B cell (primary cell): ENCODE measurements around the gene SLC28A3. TPM values are rescaled to one million over a fixed set of nuclear protein-coding genes. Genes with fewer than 3 reads are reported as not detected.

Source experiments
- ATAC-seq: fragments of 200-7000 bp; cut with Tn5 transposase; one replicate; pipeline ENCODE4 v1.10.0; 2021; ENCODE audit warnings: low read depth, mild to moderate bottlenecking, moderate number of reproducible peaks, moderate library complexity
- CTCF ChIA-PET: fragments of 350-600 bp; sonication (Branson Sonifier 250); formaldehyde crosslinking; loops from one replicate; lab custom pipeline; 2021; ENCODE audit warnings: antibody characterized with exemption, inconsistent platforms; lab: Charles Lee
- POLR2A ChIA-PET: fragments of 350-600 bp; sonication (Branson Sonifier 250); formaldehyde crosslinking; loops from one replicate; lab custom pipeline; 2021; ENCODE audit warnings: antibody characterized with exemption; lab: Charles Lee
- DNase-seq: peaks from one replicate; pipeline ENCODE4 v3.0.0; 2013
- H2AFZ ChIP-seq: 2 replicates; pipeline ENCODE4 v1.6.1; 2012; ENCODE audit warnings: mild to moderate bottlenecking, low read depth, low read length; ENCODE audit not compliant: insufficient read depth, poor library complexity, severe bottlenecking
- H3K27ac ChIP-seq, 2 donors: 1 replicate in 1 of 2; 2 replicates in 1 of 2; pipeline ENCODE4 v1.5.1; 2012 to 2013; ENCODE audit warnings: low read length in 2 of 2, mild to moderate bottlenecking in 2 of 2, moderate library complexity in 1 of 2
- H3K27me3 ChIP-seq, 4 experiments: fragments of 200-600 bp in 1 of 4; sonication (generic) in 1 of 4; replicated peaks in 1 of 4; 1 replicate in 2 of 4; 2 replicates in 2 of 4; pipeline versions ENCODE4 v1.6.1 to v1.7.0; 2013 to 2016; ENCODE audit warnings: low read length in 3 of 4, mild to moderate bottlenecking in 2 of 4, mixed read lengths in 1 of 4, moderate library complexity in 1 of 4; ENCODE audit not compliant: insufficient read depth in 4 of 4, control insufficient read depth in 3 of 4; ENCODE audit errors: control extremely low read depth in 1 of 4
- H3K36me3 ChIP-seq, 2 experiments: replicated peaks in 1 of 2; 1 replicate in 1 of 2; 2 replicates in 1 of 2; pipeline versions ENCODE4 v1.6.1 to v1.7.1; 2013; ENCODE audit warnings: low read length in 1 of 2; ENCODE audit not compliant: insufficient read depth in 2 of 2, control insufficient read depth in 1 of 2; ENCODE audit errors: control extremely low read depth in 1 of 2, extremely low read depth in 1 of 2
- H3K4me1 ChIP-seq, 2 donors: fragments of 200-600 bp in 1 of 2; sonication (generic) in 1 of 2; 1 replicate in 1 of 2; 2 replicates in 1 of 2; pipeline versions ENCODE4 v1.5.1 to v1.6.1; 2013 to 2017; ENCODE audit warnings: low read length in 2 of 2; ENCODE audit not compliant: control insufficient read depth in 2 of 2, insufficient read depth in 2 of 2
- H3K4me2 ChIP-seq: replicated peaks from 2 replicates; pipeline ENCODE3; 2012; ENCODE audit warnings: mild to moderate bottlenecking, low read depth, low read length; ENCODE audit not compliant: poor library complexity, severe bottlenecking
- H3K4me3 ChIP-seq, 5 experiments: fragments of 200-600 bp in 1 of 5; sonication (generic) in 1 of 5; 1 replicate in 3 of 5; 2 replicates in 2 of 5; pipeline versions ENCODE4 v1.5.1 to v1.7.0; 2011 to 2016; ENCODE audit warnings: low read length in 4 of 5, mild to moderate bottlenecking in 4 of 5, low read depth in 2 of 5, control low read depth in 1 of 5, moderate library complexity in 1 of 5; ENCODE audit not compliant: insufficient read depth in 1 of 5; ENCODE audit errors: control extremely low read depth in 1 of 5, extremely low read depth in 1 of 5
- H3K79me2 ChIP-seq: fragments of 200-600 bp; sonication (generic); one replicate; pipeline ENCODE4 v1.6.0; 2016; ENCODE audit warnings: low read length; ENCODE audit not compliant: control insufficient read depth, insufficient read depth
- H3K9ac ChIP-seq: fragments of 200-600 bp; sonication (generic); 2 replicates; pipeline ENCODE4 v1.6.1; 2017; ENCODE audit warnings: mild to moderate bottlenecking, low read length, moderate library complexity
- H3K9me3 ChIP-seq, 3 donors: one replicate each; pipeline versions ENCODE4 v1.6.1 to v1.7.1; 2013; ENCODE audit warnings: low read length in 2 of 3; ENCODE audit not compliant: control insufficient read depth in 2 of 3, insufficient read depth in 1 of 3; ENCODE audit errors: control extremely low read depth in 1 of 3
- H4K20me1 ChIP-seq: 2 replicates; pipeline ENCODE4 v1.6.0; 2012; ENCODE audit warnings: mild to moderate bottlenecking, low read length; ENCODE audit not compliant: insufficient read depth, control insufficient read depth, poor library complexity, severe bottlenecking
- H3K27ac Mint-ChIP-seq: one replicate; pipeline ENCODE4 v1.8.0; 2021; ENCODE audit warnings: mixed read lengths
- H3K27me3 Mint-ChIP-seq: one replicate; pipeline ENCODE4 v1.8.0; 2021; ENCODE audit warnings: mixed read lengths
- H3K4me1 Mint-ChIP-seq: one replicate; pipeline ENCODE4 v1.8.0; 2021; ENCODE audit warnings: mixed read lengths
- H3K4me3 Mint-ChIP-seq: one replicate; pipeline ENCODE4 v1.8.0; 2021; ENCODE audit warnings: mixed read lengths
- H3K9me3 Mint-ChIP-seq: one replicate; pipeline ENCODE4 v1.8.0; 2022; ENCODE audit warnings: mixed read lengths; ENCODE audit not compliant: insufficient read depth
- CTCF ChIP-seq: fragments of 200-600 bp; IDR thresholded peaks from one replicate; pipeline ENCODE4 v1.8.0; 2022; ENCODE audit warnings: antibody characterized with exemption, mild to moderate bottlenecking
- EZH2 ChIP-seq: IDR thresholded peaks from 2 replicates; pipeline ENCODE4 v1.6.1; 2012; ENCODE audit warnings: borderline replicate concordance, low read depth, mild to moderate bottlenecking, moderate library complexity, low read length; ENCODE audit not compliant: insufficient read depth, poor library complexity, severe bottlenecking
- WGBS: methylation state at CpG from one replicate; pipeline ENCODE4 v1.1.5; 2013; ENCODE audit warnings: missing lambda C conversion rate; ENCODE audit not compliant: insufficient coverage; 5-methylcytosine and 5-hydroxymethylcytosine counted together
- intact Hi-C: fragments of 100-400 bp; cut with micrococcal nuclease; formaldehyde crosslinking; loops from one replicate; pipeline ENCODE4 v1.10.0; 2022
- polyA plus RNA-seq: library from polyadenylated mRNA; depleted of rRNA; stranded (reverse); fragments of >200 nt; gene quantifications from 2 replicates; pipeline ENCODE4 v1.2.3, GENCODE V29; 2012
- total RNA-seq, 2 donors: library from RNA; stranded (reverse); fragments of 120-200 nt in 1 of 2; gene quantifications; 1 replicate in 1 of 2; 2 replicates in 1 of 2; pipeline versions ENCODE4 v1.2.3 to v1.2.4, GENCODE V29; 2013 to 2022

Gene SLC28A3
- total and polyA plus RNA-seq, 2 donors (not counting 1 experiment from before 2014, with no cell fraction given) = not detected

GRCh38 chr9:84374013-84374412 is 33.5 kb upstream of the SLC28A3 start:
- Histone ChIP-seq H3K9ac (no peak overlapping the region), H3K79me2 (no peaks in the 10 kb centered on the region), H4K20me1 (no peaks in the 10 kb centered on the region), H2AFZ (no peak overlapping the region), H3K36me3 (no peaks in the 10 kb centered on the region), H3K4me2 (no peak overlapping the region), H3K27me3 (no peaks in the 10 kb centered on the region), H3K4me1 (no peaks in the 10 kb centered on the region), H3K9me3 (no peaks in the 10 kb centered on the region), H3K4me3 (no peak overlapping the region), H3K27ac (no peak overlapping the region)
- ChIA-PET CTCF (no interaction called here), POLR2A (no interaction called here)
- no peak for ATAC-seq
- 100% methylated on average over 1 of the region's 4 CpGs for WGBS
- no peak for DNase-seq
- Mint-ChIP-seq H3K4me1 (no peaks in the 10 kb centered on the region), H3K27ac (no peak overlapping the region), H3K4me3 (no peak overlapping the region), H3K9me3 (no peaks in the 10 kb centered on the region), H3K27me3 (peaks cover 15% of the 10 kb centered on the region)
- TF ChIP-seq EZH2 = no peak
- TF ChIP-seq CTCF = no peak
- intact Hi-C loops = no loop called here

- Histone ChIP-seq H3K4me1 (no peaks in the 10 kb centered on the region), H3K9ac (no peak overlapping the region), H3K27me3 (no peaks in the 10 kb centered on the region), H3K36me3 (no peaks in the 10 kb centered on the region), H3K9me3 (peaks cover 0 to 2% (median 0%) of the 10 kb centered on the region in 3 donors), H2AFZ (no peak overlapping the region), H3K4me2 (no peak overlapping the region), H4K20me1 (no peaks in the 10 kb centered on the region), H3K27ac (no peak overlapping the region), H3K79me2 (no peaks in the 10 kb centered on the region), H3K4me3 (no peak overlapping the region)
- DNase-seq (no peak), ATAC-seq (no peak)
- Mint-ChIP-seq H3K27ac (no peak overlapping the region), H3K4me1 (no peaks in the 10 kb centered on the region), H3K9me3 (no peaks in the 10 kb centered on the region), H3K27me3 (peaks cover 11% of the 10 kb centered on the region), H3K4me3 (no peak overlapping the region)
- no peak for TF ChIP-seq CTCF
- POLR2A ChIA-PET = no interaction called here
- intact Hi-C loops = no loop called here
- CTCF ChIA-PET = no interaction called here
- WGBS = 81% methylated on average over 2 of the region's 2 CpGs
Observed at GRCh38 chr9:84371737-84372136, 31.2 kb upstream of the SLC28A3 start.
